Caki2 (cell line): Measurements from ENCODE around the gene MYO19. TPM values are rescaled to one million over a fixed set of nuclear protein-coding genes. Genes with fewer than 3 reads are reported as not detected.

ENCODE experiments used
- total RNA-seq: library from RNA; depleted of rRNA; stranded (reverse); fragments of >200 nt; shearing (Covaris generic); gene quantifications from 2 replicates; pipeline ENCODE4 v1.2.3, GENCODE V29; 2014; ENCODE audit warnings: low replicate concordance; rRNA removed

The MYO19 gene
- total RNA-seq, 1 experiment from 2014 or later, result 47.5 TPM

Other genes starting within 250 kb of the MYO19 start
- gene TBC1D3G, start 211.0 kb downstream of the MYO19 start, total RNA-seq, result not detected in 2 replicates
- gene TBC1D3H, start 146.4 kb downstream of the MYO19 start, total RNA-seq, result not detected in 2 replicates
- gene ZNHIT3, start 48.2 kb downstream of the MYO19 start, total RNA-seq, result 84.0 and 84.2 TPM in 2 replicates
- 3.9 and 6.3 TPM in 2 replicates for gene PIGW, start 119 bp upstream of the MYO19 start, total RNA-seq
- gene GGNBP2, start 10.1 kb upstream of the MYO19 start, total RNA-seq, result 30.0 and 40.0 TPM in 2 replicates
- 27.8 and 38.1 TPM in 2 replicates for gene DHRS11, start 57.0 kb upstream of the MYO19 start, total RNA-seq
- gene MRM1, start 66.7 kb upstream of the MYO19 start, total RNA-seq, result 13.5 and 17.2 TPM in 2 replicates